Heart left ventricle (tissue), 13 donors: ENCODE data around the gene INHBE.

Experiments used
- POLR2A ChIP-seq, 2 donors: fragments of 450-650 bp; IDR thresholded peaks; one replicate each; pipeline ENCODE4 v1.6.1; 2017; ENCODE audit warnings: antibody characterized with exemption in 2 of 2, mild to moderate bottlenecking in 2 of 2, moderate library complexity in 2 of 2
- TF ChIP-seq, protein P1 (sequence below), 12 donors: fragments of 200-600 bp; sonication (generic) in 4 of 12; IDR thresholded peaks; one replicate each; pipeline versions ENCODE4 v1.5.0 to v1.8.0; 2018 to 2022; ENCODE audit warnings: antibody characterized with exemption in 12 of 12, mild to moderate bottlenecking in 5 of 12
- donor health status: ischemic (EF 13 %, LVEDD 7.1; RV severe dilation, severe dysfunction).
- donor health status: DM: no; HTN: yes; CAD: no.
- donor health status: DM: no; HTN: no; CAD: no.
- donor health status: ischemic (EF 25% LVEDD 6.9; RV normal size, moderate dysfunction).
- donor health status: ischemic (EF 25% LVEDD 5.7; RV mildly dilated, moderate dysfunction).
- donor health status: ischemic (EF 35%, LVEDD 5.7; RV mildly dilated, moderate dysfunction).
- donor health status: nonischemic (EF 11% LVEDD 7.7; RV severe dilation, severe dysfunction).
- donor health status: DM: yes; HTN: yes; CAD: no.
- donor health status: PGD.
- donor health status: ischemic (EF 29% LVEDD 5.4; RV normal size, mild dysfunction).
- donor health status: nonischemic (EF 23%, LVEDD 6.1; RV moderate dilation, normal function).

- TF ChIP-seq, protein P1, sequence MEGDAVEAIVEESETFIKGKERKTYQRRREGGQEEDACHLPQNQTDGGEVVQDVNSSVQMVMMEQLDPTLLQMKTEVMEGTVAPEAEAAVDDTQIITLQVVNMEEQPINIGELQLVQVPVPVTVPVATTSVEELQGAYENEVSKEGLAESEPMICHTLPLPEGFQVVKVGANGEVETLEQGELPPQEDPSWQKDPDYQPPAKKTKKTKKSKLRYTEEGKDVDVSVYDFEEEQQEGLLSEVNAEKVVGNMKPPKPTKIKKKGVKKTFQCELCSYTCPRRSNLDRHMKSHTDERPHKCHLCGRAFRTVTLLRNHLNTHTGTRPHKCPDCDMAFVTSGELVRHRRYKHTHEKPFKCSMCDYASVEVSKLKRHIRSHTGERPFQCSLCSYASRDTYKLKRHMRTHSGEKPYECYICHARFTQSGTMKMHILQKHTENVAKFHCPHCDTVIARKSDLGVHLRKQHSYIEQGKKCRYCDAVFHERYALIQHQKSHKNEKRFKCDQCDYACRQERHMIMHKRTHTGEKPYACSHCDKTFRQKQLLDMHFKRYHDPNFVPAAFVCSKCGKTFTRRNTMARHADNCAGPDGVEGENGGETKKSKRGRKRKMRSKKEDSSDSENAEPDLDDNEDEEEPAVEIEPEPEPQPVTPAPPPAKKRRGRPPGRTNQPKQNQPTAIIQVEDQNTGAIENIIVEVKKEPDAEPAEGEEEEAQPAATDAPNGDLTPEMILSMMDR (IDR thresholded peaks at IDR 0.05) = no peak
- no peak for TF ChIP-seq POLR2A (IDR thresholded peaks at IDR 0.05)
Observed at GRCh38 chr12:57488402-57489156, 33.5 kb downstream of the INHBE start.
